GM23338 (cell line): ENCODE measurements around the gene FOXA2. TPM values are rescaled to one million over a fixed set of nuclear protein-coding genes. Genes with fewer than 3 reads are reported as not detected.

Experiments used
- ATAC-seq: fragments of 200-7000 bp; cut with Tn5 transposase; 3 replicates; pipeline ENCODE4 v1.9.1; 2020
- DNase-seq: peaks from one replicate; pipeline ENCODE4 v3.0.0-alpha.2; 2015; ENCODE audit warnings: low spot score
- H2AFZ ChIP-seq: fragments of 200-600 bp; sonication (generic); 2 replicates; pipeline ENCODE4 v1.8.0; 2016; ENCODE audit warnings: antibody characterized with exemption, mild to moderate bottlenecking, moderate library complexity
- H3F3A ChIP-seq: fragments of 200-600 bp; sonication (generic); replicated peaks from 2 replicates; pipeline ENCODE4 v1.8.0; 2017; ENCODE audit warnings: antibody characterized with exemption, mixed run types, low read depth
- H3K27ac ChIP-seq: fragments of 200-600 bp; sonication (generic); 2 replicates; pipeline ENCODE4 v1.6.1; 2016; ENCODE audit warnings: low read depth
- H3K27me3 ChIP-seq: fragments of 200-600 bp; sonication (generic); 2 replicates; pipeline ENCODE4 v1.8.0; 2016; ENCODE audit warnings: mild to moderate bottlenecking, mixed run types, moderate library complexity; ENCODE audit not compliant: insufficient read depth
- H3K36me3 ChIP-seq: fragments of 200-600 bp; sonication (generic); 2 replicates; pipeline ENCODE4 v1.8.0; 2016; ENCODE audit warnings: mild to moderate bottlenecking; ENCODE audit not compliant: insufficient read depth
- H3K4me1 ChIP-seq: fragments of 200-600 bp; sonication (generic); 2 replicates; pipeline ENCODE4 v1.8.0; 2016; ENCODE audit warnings: mild to moderate bottlenecking, moderate library complexity; ENCODE audit not compliant: insufficient read depth
- H3K4me2 ChIP-seq: fragments of 200-600 bp; sonication (generic); 2 replicates; pipeline ENCODE4 v1.7.1; 2017; ENCODE audit warnings: mixed run types
- H3K4me3 ChIP-seq: fragments of 200-600 bp; sonication (generic); 2 replicates; pipeline ENCODE4 v1.6.1; 2016; ENCODE audit warnings: mixed run types
- H3K79me2 ChIP-seq: fragments of 200-600 bp; sonication (generic); replicated peaks from 2 replicates; pipeline ENCODE4 v1.8.0; 2017; ENCODE audit warnings: mild to moderate bottlenecking; ENCODE audit not compliant: insufficient read depth
- H3K9me2 ChIP-seq: fragments of 200-600 bp; sonication (generic); 2 replicates; pipeline ENCODE4 v1.8.0; 2017; ENCODE audit not compliant: insufficient read depth
- H4K20me1 ChIP-seq: fragments of 200-600 bp; sonication (generic); replicated peaks from 2 replicates; pipeline ENCODE4 v1.8.0; 2017; ENCODE audit warnings: mild to moderate bottlenecking; ENCODE audit not compliant: insufficient read depth
- H3K27ac Mint-ChIP-seq: 2 replicates; pipeline ENCODE4 v1.8.0; 2020; ENCODE audit warnings: inconsistent platforms, mild to moderate bottlenecking, moderate library complexity, mixed read lengths
- H3K27me3 Mint-ChIP-seq: 3 replicates; pipeline ENCODE4 v1.8.0; 2022; ENCODE audit warnings: low read depth, mild to moderate bottlenecking, moderate library complexity, mixed read lengths, inconsistent platforms; ENCODE audit not compliant: insufficient read depth, poor library complexity
- H3K36me3 Mint-ChIP-seq: 3 replicates; pipeline ENCODE4 v1.8.0; 2021; ENCODE audit warnings: low read depth, mild to moderate bottlenecking, inconsistent platforms, moderate library complexity, mixed read lengths
- H3K4me1 Mint-ChIP-seq: 3 replicates; pipeline ENCODE4 v1.8.0; 2020; ENCODE audit warnings: mild to moderate bottlenecking, inconsistent platforms, mixed read lengths
- H3K4me3 Mint-ChIP-seq: 3 replicates; pipeline ENCODE4 v1.8.0; 2021; ENCODE audit warnings: moderate library complexity, mild to moderate bottlenecking, inconsistent platforms, mixed read lengths
- H3K9me3 Mint-ChIP-seq: 3 replicates; pipeline ENCODE4 v1.8.0; 2020; ENCODE audit warnings: moderate library complexity, mild to moderate bottlenecking, inconsistent platforms, mixed read lengths
- CREB1 ChIP-seq: fragments of 250-450 bp; sonication (Bioruptor Pico); IDR thresholded peaks from 2 replicates; pipeline ENCODE4 v1.5.0; 2020; ENCODE audit warnings: low read depth, mild to moderate bottlenecking, moderate library complexity
- CTCF ChIP-seq, 2 experiments: fragments of 200-600 bp in 1 of 2; sonication (generic) in 1 of 2; conservative IDR thresholded peaks; 2 replicates each; pipeline versions ENCODE4 v1.5.1 to v1.6.1; 2016 to 2017; ENCODE audit warnings: antibody characterized with exemption in 2 of 2, low read depth in 2 of 2, mild to moderate bottlenecking in 2 of 2, moderate library complexity in 1 of 2
- ETS1 ChIP-seq: IDR thresholded peaks from 2 replicates; pipeline ENCODE4 v1.6.1; 2016; ENCODE audit warnings: antibody characterized with exemption
- EZH2 ChIP-seq: fragments of 200-600 bp; sonication (generic); IDR thresholded peaks from one replicate; pipeline ENCODE4 v1.8.0; 2017; ENCODE audit warnings: antibody characterized with exemption, mild to moderate bottlenecking, low read depth; ENCODE audit not compliant: unreplicated experiment
- EZH2phosphoT487 ChIP-seq: fragments of 200-600 bp; sonication (generic); IDR thresholded peaks from one replicate; pipeline ENCODE4 v1.8.1; 2018; ENCODE audit warnings: antibody characterized with exemption; ENCODE audit not compliant: unreplicated experiment
- REST ChIP-seq: IDR thresholded peaks from one replicate; pipeline ENCODE4 v1.6.1; 2018; ENCODE audit warnings: antibody characterized with exemption; ENCODE audit not compliant: unreplicated experiment
- ZNF331 ChIP-seq: fragments of 250-450 bp; sonication (Bioruptor Pico); IDR thresholded peaks from 2 replicates; pipeline ENCODE4 v1.5.0; 2020; ENCODE audit warnings: low read depth, mild to moderate bottlenecking, moderate library complexity
- ZNF462 ChIP-seq: fragments of 250-450 bp; sonication (Bioruptor Pico); IDR thresholded peaks from 2 replicates; pipeline ENCODE4 v1.5.0; 2020; ENCODE audit warnings: mild to moderate bottlenecking, moderate library complexity
- polyA plus RNA-seq: library from polyadenylated mRNA; unstranded; fragments of >200 nt; fragmentation: Nextera tagmentation; extraction: Ambion mirVana; gene quantifications from 2 replicates; pipeline ENCODE4 v1.2.1, GENCODE V29; 2016
- total RNA-seq: library from RNA; depleted of rRNA; stranded (reverse); fragments of >200 nt; shearing (Covaris generic); gene quantifications from 2 replicates; pipeline ENCODE4 v1.2.3, GENCODE V29; 2014

The FOXA2 gene
- total and polyA plus RNA-seq, 2 experiments from 2014 or later = not detected

- Histone ChIP-seq H3K4me1 (peaks cover 88% of the 10 kb centered on the region), H3K27ac (no peak overlapping the region), H3K9me2 (no peaks in the 10 kb centered on the region), H4K20me1 (peaks cover 45% of the 10 kb centered on the region), H3K4me2 (peak overlapping the region; percentile 79), H3F3A (peaks cover 70% of the 10 kb centered on the region), H3K36me3 (no peaks in the 10 kb centered on the region; the same call in 1 of the 2 replicates), H2AFZ (no peak overlapping the region), H3K4me3 (no peak overlapping the region; the same call in 1 of the 2 replicates), H3K27me3 (peaks cover 100% of the 10 kb centered on the region), H3K79me2 (no peaks in the 10 kb centered on the region)
- Mint-ChIP-seq H3K27me3 (peaks cover 99% of the 10 kb centered on the region), H3K4me3 (no peak overlapping the region), H3K27ac (no peak overlapping the region), H3K9me3 (no peaks in the 10 kb centered on the region; the same call in 2 of the 3 replicates), H3K4me1 (peaks cover 69% of the 10 kb centered on the region), H3K36me3 (no peaks in the 10 kb centered on the region)
- DNase-seq = no peak
- TF ChIP-seq EZH2 (peak; percentile 92), EZH2phosphoT487 (no peak), CTCF (conservative IDR thresholded peaks at IDR 0.05; ENCODE audit: low read depth in 2 of 2) (no peak), REST (no peak), ZNF331 (CRISPR knock-in tag) (no peak), CREB1 (CRISPR knock-in tag) (no peak)
- ATAC-seq = no peak
Measured at GRCh38 chr20:22575737-22576136, 8.6 kb downstream of the FOXA2 start.

- no peak for TF ChIP-seq EZH2phosphoT487
- no peak for TF ChIP-seq ZNF462 (CRISPR knock-in tag)
- TF ChIP-seq ETS1 = no peak
- Histone ChIP-seq H3K9me2 (no peaks in the 10 kb centered on the region), H3K4me2 (peak overlapping the region; percentile 79), H4K20me1 (peaks cover 42% of the 10 kb centered on the region), H3K27me3 (peaks cover 100% of the 10 kb centered on the region), H3K27ac (no peak overlapping the region), H3K36me3 (no peaks in the 10 kb centered on the region; the same call in 1 of the 2 replicates), H3K4me1 (peaks cover 92% of the 10 kb centered on the region), H3K4me3 (peak overlapping the region; percentile 21; the same call in 1 of the 2 replicates), H3K79me2 (no peaks in the 10 kb centered on the region), H2AFZ (no peak overlapping the region), H3F3A (peaks cover 65% of the 10 kb centered on the region)
- Mint-ChIP-seq H3K4me1 (peaks cover 67% of the 10 kb centered on the region), H3K27ac (no peak overlapping the region), H3K9me3 (no peaks in the 10 kb centered on the region), H3K4me3 (no peak overlapping the region), H3K36me3 (no peaks in the 10 kb centered on the region), H3K27me3 (peaks cover 98% of the 10 kb centered on the region)
- no peak for DNase-seq
- ATAC-seq = no peak; the same call in 2 of the 3 replicates
Measured at GRCh38 chr20:22575087-22575721, 9.2 kb downstream of the FOXA2 start.
